ENCODE measurements around the gene RANBP9. TPM values are rescaled to one million over a fixed set of nuclear protein-coding genes. Genes with fewer than 3 reads are reported as not detected.

The RANBP9 gene
- total RNA-seq, 4 donors from 2014 or later, result 44.7 to 93.1 (median 63.3) TPM

DNA sequence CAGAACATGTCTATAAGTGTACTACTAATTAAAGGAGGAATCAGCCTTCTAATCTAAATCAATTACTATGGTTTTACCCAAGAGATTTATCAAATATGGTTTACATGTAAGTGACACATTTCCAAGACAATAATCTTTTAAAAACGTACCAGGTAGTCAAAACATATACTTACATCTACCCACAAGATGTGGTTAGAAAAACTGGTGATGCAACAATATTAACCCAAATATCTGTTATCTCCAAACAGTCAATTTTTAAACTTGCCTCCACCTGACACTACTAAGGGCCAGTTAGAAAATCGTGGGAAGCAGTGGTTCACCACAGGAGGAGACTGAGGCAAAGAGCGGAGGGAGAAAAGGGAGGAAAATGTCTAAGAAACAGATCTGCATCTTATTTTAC is 68.5 kb downstream of the RANBP9 start:
- DNase-seq (no peak), ATAC-seq (no peak)
- H3K27me3 ChIP-seq, result no peaks in the 10 kb centered on the region
- peaks cover 0 to 36% of the 10 kb centered on the region in 2 donors for H3K36me3 ChIP-seq
- TF ChIP-seq, protein P1, sequence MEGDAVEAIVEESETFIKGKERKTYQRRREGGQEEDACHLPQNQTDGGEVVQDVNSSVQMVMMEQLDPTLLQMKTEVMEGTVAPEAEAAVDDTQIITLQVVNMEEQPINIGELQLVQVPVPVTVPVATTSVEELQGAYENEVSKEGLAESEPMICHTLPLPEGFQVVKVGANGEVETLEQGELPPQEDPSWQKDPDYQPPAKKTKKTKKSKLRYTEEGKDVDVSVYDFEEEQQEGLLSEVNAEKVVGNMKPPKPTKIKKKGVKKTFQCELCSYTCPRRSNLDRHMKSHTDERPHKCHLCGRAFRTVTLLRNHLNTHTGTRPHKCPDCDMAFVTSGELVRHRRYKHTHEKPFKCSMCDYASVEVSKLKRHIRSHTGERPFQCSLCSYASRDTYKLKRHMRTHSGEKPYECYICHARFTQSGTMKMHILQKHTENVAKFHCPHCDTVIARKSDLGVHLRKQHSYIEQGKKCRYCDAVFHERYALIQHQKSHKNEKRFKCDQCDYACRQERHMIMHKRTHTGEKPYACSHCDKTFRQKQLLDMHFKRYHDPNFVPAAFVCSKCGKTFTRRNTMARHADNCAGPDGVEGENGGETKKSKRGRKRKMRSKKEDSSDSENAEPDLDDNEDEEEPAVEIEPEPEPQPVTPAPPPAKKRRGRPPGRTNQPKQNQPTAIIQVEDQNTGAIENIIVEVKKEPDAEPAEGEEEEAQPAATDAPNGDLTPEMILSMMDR (IDR thresholded peaks at IDR 0.05 in 4 of 5, conservative IDR thresholded peaks at IDR 0.05 in 1 of 5), result no peak
- no peak for TF ChIP-seq POLR2A (IDR thresholded peaks at IDR 0.05)
- H3K9me3 ChIP-seq, result no peaks in the 10 kb centered on the region
- no peak overlapping the region for H3K27ac ChIP-seq
- in situ Hi-C loops (cut with MboI; ENCODE audit: low sequenced_read_pairs in 4 of 4), result loop anchor here in 1 of 4 donors (25.0 kb wide), 1 partner anchor 119 kb away; no protein-coding TSS in a partner anchor
- H3K4me3 ChIP-seq, result no peak overlapping the region
- H3K4me1 ChIP-seq, result no peaks in the 10 kb centered on the region
- intact Hi-C loops (cut with DNase I; ENCODE audit: low total_unique reads), result no loop called here

DNA sequence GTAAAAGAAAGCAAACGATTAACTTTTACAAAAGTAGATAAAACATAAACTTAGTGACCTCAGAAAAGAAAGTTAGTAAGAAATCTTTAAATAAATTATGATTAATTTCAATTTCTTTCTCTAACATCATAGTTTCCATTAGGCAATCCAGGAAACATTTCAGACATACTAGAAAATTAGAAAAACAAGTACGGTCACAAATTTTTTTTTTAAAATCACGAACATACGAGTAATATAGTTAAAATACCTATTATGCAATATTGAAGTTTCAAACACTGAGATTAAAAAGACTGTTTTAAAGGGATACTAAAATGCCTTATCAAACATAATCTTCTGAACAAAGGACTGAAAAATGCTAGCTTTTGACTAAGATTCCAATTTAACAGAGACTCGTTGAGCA is 70.3 kb downstream of the RANBP9 start:
- no peaks in the 10 kb centered on the region for H3K27me3 ChIP-seq
- H3K4me3 ChIP-seq, result no peak overlapping the region
- DNase-seq (no peak), ATAC-seq (no peak)
- no peaks in the 10 kb centered on the region for H3K4me1 ChIP-seq
- TF ChIP-seq, protein P1 (IDR thresholded peaks at IDR 0.05 in 4 of 5, conservative IDR thresholded peaks at IDR 0.05 in 1 of 5), result no peak
- no peak for TF ChIP-seq POLR2A (IDR thresholded peaks at IDR 0.05)
- no peaks in the 10 kb centered on the region for H3K9me3 ChIP-seq
- intact Hi-C loops (cut with DNase I; ENCODE audit: low total_unique reads), result no loop called here
- in situ Hi-C loops (cut with MboI; ENCODE audit: low sequenced_read_pairs in 4 of 4), result loop anchor here in 1 of 4 donors (25.0 kb wide), 1 partner anchor 121 kb away; no protein-coding TSS in a partner anchor
- no peak overlapping the region for H3K27ac ChIP-seq
- H3K36me3 ChIP-seq, result peaks cover 0 to 47% of the 10 kb centered on the region in 2 donors

DNA sequence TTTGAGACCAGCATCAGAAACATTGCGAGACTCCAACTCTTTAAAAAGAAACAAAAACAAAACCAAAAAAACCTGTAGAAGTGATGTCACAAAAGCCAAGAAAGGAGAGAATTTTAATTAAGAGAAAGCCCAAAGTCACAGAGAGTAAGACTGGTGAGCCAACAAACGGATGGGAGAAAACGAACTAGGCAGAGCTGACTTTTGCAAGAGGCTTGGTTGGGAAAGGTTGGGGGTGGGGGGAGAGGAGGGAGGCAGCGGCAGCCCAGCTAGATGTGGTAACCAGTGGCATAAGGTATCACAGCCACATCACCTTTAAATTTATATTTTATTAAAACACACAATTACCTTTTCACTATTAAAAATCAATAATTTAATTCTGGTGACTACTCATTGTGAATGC is 73.0 kb downstream of the RANBP9 start:
- intact Hi-C loops (cut with DNase I; ENCODE audit: low total_unique reads), result no loop called here
- H3K27ac ChIP-seq, result no peak overlapping the region
- H3K4me3 ChIP-seq, result no peak overlapping the region
- H3K4me1 ChIP-seq, result no peaks in the 10 kb centered on the region
- ATAC-seq, result no peak
- no peaks in the 10 kb centered on the region for H3K9me3 ChIP-seq
- in situ Hi-C loops (cut with MboI; ENCODE audit: low sequenced_read_pairs in 4 of 4), result loop anchor here in 1 of 4 donors (25.0 kb wide), 1 partner anchor 124 kb away; no protein-coding TSS in a partner anchor
- H3K27me3 ChIP-seq, result no peaks in the 10 kb centered on the region
- DNase-seq, result no peak
- peaks cover 0 to 39% of the 10 kb centered on the region in 2 donors for H3K36me3 ChIP-seq
- TF ChIP-seq, protein P1 (IDR thresholded peaks at IDR 0.05 in 4 of 5, conservative IDR thresholded peaks at IDR 0.05 in 1 of 5), result no peak
- no peak for TF ChIP-seq POLR2A (IDR thresholded peaks at IDR 0.05)

DNA sequence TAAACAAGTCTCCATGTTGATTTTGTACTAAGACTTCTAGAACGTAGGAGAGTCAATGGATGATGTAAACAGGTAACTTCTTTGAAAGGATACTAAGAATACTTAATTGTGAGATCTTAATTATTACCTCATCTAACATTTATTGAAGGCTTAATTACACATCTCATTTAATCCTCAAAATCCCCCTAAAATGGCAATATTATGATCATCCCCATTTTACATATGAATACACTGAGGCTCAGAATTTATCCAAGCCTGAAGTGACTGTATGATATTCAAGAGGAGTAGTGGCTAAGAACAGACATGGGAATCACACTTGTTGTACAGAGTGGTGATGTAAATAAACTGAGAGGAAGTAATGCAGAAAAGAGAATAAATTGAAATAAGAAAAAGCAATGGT is 73.6 kb downstream of the RANBP9 start:
- no peak for ATAC-seq
- intact Hi-C loops (cut with DNase I; ENCODE audit: low total_unique reads), result no loop called here
- H3K36me3 ChIP-seq, result peaks cover 0 to 36% of the 10 kb centered on the region in 2 donors

More for the DNA sequence above, 73.6 kb downstream of the RANBP9 start:
- in situ Hi-C loops (cut with MboI; ENCODE audit: low sequenced_read_pairs in 4 of 4), result loop anchor here in 1 of 4 donors (25.0 kb wide), 1 partner anchor 124 kb away; no protein-coding TSS in a partner anchor
- no peaks in the 10 kb centered on the region for H3K4me1 ChIP-seq
- H3K9me3 ChIP-seq, result no peaks in the 10 kb centered on the region
- no peak overlapping the region for H3K4me3 ChIP-seq
- no peak overlapping the region for H3K27ac ChIP-seq
- DNase-seq, result no peak
- TF ChIP-seq, protein P1 (IDR thresholded peaks at IDR 0.05 in 4 of 5, conservative IDR thresholded peaks at IDR 0.05 in 1 of 5), result no peak
- H3K27me3 ChIP-seq, result no peaks in the 10 kb centered on the region

All from gastrocnemius medialis (tissue), 4 donors.